PC-3 (cell line): ENCODE results near the gene G6PC3.
"Not testable (repeated sequence)": the region's sequence is repeated elsewhere in the genome, so short reads cannot be mapped to it uniquely, and the experiment has no call there.

Source experiments
- CTCF ChIP-seq: fragments of 300-600 bp; sonication (generic); conservative IDR thresholded peaks from 2 replicates; pipeline ENCODE4 v1.5.1; 2017; ENCODE audit warnings: antibody characterized with exemption, low read depth, mild to moderate bottlenecking, low read length
- EZH2 ChIP-seq: fragments of 300-600 bp; sonication (generic); IDR thresholded peaks from one replicate; pipeline ENCODE4 v1.6.1; 2017; ENCODE audit warnings: antibody characterized with exemption, mild to moderate bottlenecking, low read length; ENCODE audit not compliant: unreplicated experiment
- EZH2phosphoT487 ChIP-seq: fragments of 300-600 bp; sonication (generic); IDR thresholded peaks from 2 replicates; pipeline ENCODE4 v1.6.1; 2018; ENCODE audit warnings: mild to moderate bottlenecking, antibody characterized with exemption, low read length, borderline replicate concordance

GRCh38 chr17:44101858-44102257 is 31.3 kb downstream of the G6PC3 start:
- TF ChIP-seq CTCF, EZH2phosphoT487, EZH2: not testable (repeated sequence)
